A673 (cell line): ENCODE results near the gene DNMT3B. TPM values are rescaled to one million over a fixed set of nuclear protein-coding genes. Genes with fewer than 3 reads are reported as not detected.
A peak's percentile ranks its signal among the peaks of the same experiment; 100 is the strongest.

Experiments
- BruUV-seq: library from RNA; stranded (reverse); fragments of 400-500 nt; replicated peaks from 2 replicates; lab custom pipeline; 2021; lab: Mats Ljungman, UMichigan
- CTCF ChIA-PET: fragments of 300-600 bp; sonication (Branson Sonifier 250); formaldehyde crosslinking; loops from one replicate; lab custom pipeline; 2022; ENCODE audit warnings: antibody characterized with exemption; lab: Charles Lee
- POLR2A ChIA-PET: fragments of 300-600 bp; sonication (Branson Sonifier 250); formaldehyde crosslinking; loops from one replicate; lab custom pipeline; 2022; ENCODE audit warnings: antibody characterized with exemption; ENCODE audit not compliant: low non-redundant PET; lab: Charles Lee
- DNase-seq: peaks from one replicate; pipeline ENCODE4 v3.0.0-alpha.2; 2015; ENCODE audit warnings: low spot score
- H3K27ac ChIP-seq: fragments of 200-600 bp; sonication (generic); 2 replicates; pipeline ENCODE4 v1.5.1; 2016; ENCODE audit warnings: mixed run types, low read depth, mild to moderate bottlenecking, mixed read lengths, antibody characterized with exemption, low read length; ENCODE audit not compliant: poor library complexity, severe bottlenecking
- H3K27me3 ChIP-seq: fragments of 200-600 bp; sonication (generic); replicated peaks from 2 replicates; pipeline ENCODE4 v1.6.1; 2017; ENCODE audit warnings: mixed run types, low read depth, mild to moderate bottlenecking, mixed read lengths, antibody characterized with exemption, low read length; ENCODE audit not compliant: insufficient read depth, poor library complexity
- H3K36me3 ChIP-seq: fragments of 200-600 bp; sonication (generic); 2 replicates; pipeline ENCODE4 v1.6.1; 2016; ENCODE audit warnings: mixed run types, mild to moderate bottlenecking, mixed read lengths, antibody characterized with exemption, low read length; ENCODE audit not compliant: insufficient read depth, poor library complexity, severe bottlenecking
- H3K4me1 ChIP-seq: fragments of 200-600 bp; sonication (generic); 2 replicates; pipeline ENCODE4 v1.6.1; 2017; ENCODE audit warnings: mixed run types, mild to moderate bottlenecking, mixed read lengths, antibody characterized with exemption, low read length; ENCODE audit not compliant: insufficient read depth, poor library complexity, severe bottlenecking
- H3K4me3 ChIP-seq: fragments of 200-600 bp; sonication (generic); 2 replicates; pipeline ENCODE4 v1.5.1; 2016; ENCODE audit warnings: low read depth, mixed run types, mild to moderate bottlenecking, mixed read lengths, low read length; ENCODE audit not compliant: poor library complexity, severe bottlenecking
- H3K9me3 ChIP-seq: fragments of 200-600 bp; sonication (generic); 2 replicates; pipeline ENCODE4 v1.6.1; 2016; ENCODE audit warnings: mixed run types, low read depth, mild to moderate bottlenecking, mixed read lengths, antibody characterized with exemption, low read length; ENCODE audit not compliant: poor library complexity, severe bottlenecking
- CTCF ChIP-seq: fragments of 300-800, 200-600 bp; sonication (generic); conservative IDR thresholded peaks from 2 replicates; pipeline ENCODE4 v1.5.1; 2017; ENCODE audit warnings: low read depth, mild to moderate bottlenecking, antibody characterized with exemption, low read length, moderate library complexity, mixed read lengths
- EZH2 ChIP-seq: fragments of 200-600 bp; sonication (generic); IDR thresholded peaks from 2 replicates; pipeline ENCODE4 v1.6.1; 2017; ENCODE audit warnings: borderline replicate concordance, low read depth, mild to moderate bottlenecking, mixed read lengths, antibody characterized with exemption, low read length; ENCODE audit not compliant: poor library complexity, severe bottlenecking
- intact Hi-C: fragments of 100-400 bp; cut with micrococcal nuclease; formaldehyde crosslinking; loops from one replicate; pipeline ENCODE4 v1.10.0; 2022; ENCODE audit not compliant: unreplicated experiment
- total RNA-seq: library from RNA; stranded (reverse); gene quantifications from 2 replicates; pipeline ENCODE4 v1.2.3, GENCODE V29; 2021

Gene DNMT3B
- total RNA-seq, 1 experiment from 2014 or later = 3.8 TPM

- Histone ChIP-seq H3K27ac (no peak overlapping the region), H3K36me3 (no peaks in the 10 kb centered on the region), H3K9me3 (no peaks in the 10 kb centered on the region), H3K27me3 (no peaks in the 10 kb centered on the region), H3K4me3 (no peak overlapping the region), H3K4me1 (peaks cover 16% of the 10 kb centered on the region)
- intact Hi-C loops = loop anchor here (5.0 kb wide), 2 partner anchors 102 to 157 kb away; no protein-coding TSS in a partner anchor
- no TSS peak for BruUV-seq
- TF ChIP-seq CTCF (peak; percentile 98), EZH2 (no peak)
- peak; percentile 75 for DNase-seq
- ChIA-PET POLR2A (no interaction called here), CTCF (interaction anchor here (0.5 to 1.2 kb wide), 7 partner anchors 12 to 679 kb away, joined by 3 to 6 read pairs (median 4); no protein-coding TSS in a partner anchor)
Observed at GRCh38 chr20:32789896-32790750, 27.9 kb downstream of the DNMT3B start.

- no peak for DNase-seq
- Histone ChIP-seq H3K27me3 (no peaks in the 10 kb centered on the region), H3K4me3 (no peak overlapping the region), H3K27ac (no peak overlapping the region), H3K36me3 (no peaks in the 10 kb centered on the region), H3K9me3 (no peaks in the 10 kb centered on the region), H3K4me1 (peaks cover 16% of the 10 kb centered on the region)
- ChIA-PET POLR2A (no interaction called here), CTCF (interaction anchor here (0.5 to 1.2 kb wide), 4 partner anchors 12 to 256 kb away, joined by 3 to 6 read pairs (median 4); no protein-coding TSS in a partner anchor)
- intact Hi-C loops = loop anchor here (5.0 kb wide), 2 partner anchors 102 to 157 kb away; no protein-coding TSS in a partner anchor
- TF ChIP-seq CTCF = no peak
- TF ChIP-seq EZH2 = no peak
- BruUV-seq = no TSS peak
Observed at GRCh38 chr20:32790751-32791057, 28.5 kb downstream of the DNMT3B start.

- Histone ChIP-seq H3K4me1 (peaks cover 16% of the 10 kb centered on the region), H3K9me3 (no peaks in the 10 kb centered on the region), H3K27ac (no peak overlapping the region), H3K4me3 (no peak overlapping the region), H3K36me3 (no peaks in the 10 kb centered on the region), H3K27me3 (no peaks in the 10 kb centered on the region)
- ChIA-PET POLR2A (no interaction called here), CTCF (no interaction called here)
- intact Hi-C loops = loop anchor here (5.0 kb wide), 2 partner anchors 100 to 155 kb away; no protein-coding TSS in a partner anchor
- TF ChIP-seq CTCF = no peak
- TF ChIP-seq EZH2 = no peak
- peak; percentile 65 for DNase-seq
- no TSS peak for BruUV-seq
Observed at GRCh38 chr20:32792316-32792715, 30.1 kb downstream of the DNMT3B start.
